Measurements from ENCODE around the gene GAK.

GRCh38 chr4:896630-897029, 35.5 kb downstream of the GAK start:
- TF ChIP-seq CTCF (IDR thresholded peaks at IDR 0.05) (no peak), POLR2A (IDR thresholded peaks at IDR 0.05) (no peak)
